OCI-LY1 (cell line): Measurements from ENCODE around the gene ACADL.

ENCODE experiments used
- EZH2 ChIP-seq: fragments of 200-600 bp; sonication (generic), shearing (Covaris generic); IDR thresholded peaks from 2 replicates; pipeline ENCODE4 v1.8.0; 2017; ENCODE audit warnings: borderline replicate concordance, mixed run types, mild to moderate bottlenecking, antibody characterized with exemption, low read length, moderate library complexity, mixed read lengths
- TF ChIP-seq, protein P1 (sequence below): fragments of 200-600 bp; sonication (generic), shearing (Covaris generic); IDR thresholded peaks from 2 replicates; pipeline ENCODE4 v1.5.1; 2017; ENCODE audit warnings: mild to moderate bottlenecking, antibody characterized with exemption, low read length, moderate library complexity, mixed read lengths

DNA sequence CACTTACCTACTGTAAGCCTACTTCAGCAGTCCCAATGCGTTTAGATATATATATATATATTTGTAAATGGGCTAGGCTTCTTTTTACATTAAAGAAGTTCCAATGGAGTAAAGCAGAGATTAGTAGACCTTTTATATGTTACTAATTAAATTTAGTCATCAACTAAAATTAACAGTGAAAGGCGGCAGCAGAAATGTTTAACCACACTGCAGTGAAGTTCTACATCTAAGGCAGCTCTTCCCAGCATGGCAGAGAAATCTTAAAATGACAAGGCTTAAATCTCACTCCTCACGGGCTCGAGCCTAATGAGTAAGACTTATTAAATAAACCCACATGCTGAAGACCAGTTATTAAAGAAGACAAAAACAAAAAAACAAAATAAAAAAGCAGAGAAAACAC, 34.9 kb downstream of the ACADL start:
- TF ChIP-seq, protein P1, sequence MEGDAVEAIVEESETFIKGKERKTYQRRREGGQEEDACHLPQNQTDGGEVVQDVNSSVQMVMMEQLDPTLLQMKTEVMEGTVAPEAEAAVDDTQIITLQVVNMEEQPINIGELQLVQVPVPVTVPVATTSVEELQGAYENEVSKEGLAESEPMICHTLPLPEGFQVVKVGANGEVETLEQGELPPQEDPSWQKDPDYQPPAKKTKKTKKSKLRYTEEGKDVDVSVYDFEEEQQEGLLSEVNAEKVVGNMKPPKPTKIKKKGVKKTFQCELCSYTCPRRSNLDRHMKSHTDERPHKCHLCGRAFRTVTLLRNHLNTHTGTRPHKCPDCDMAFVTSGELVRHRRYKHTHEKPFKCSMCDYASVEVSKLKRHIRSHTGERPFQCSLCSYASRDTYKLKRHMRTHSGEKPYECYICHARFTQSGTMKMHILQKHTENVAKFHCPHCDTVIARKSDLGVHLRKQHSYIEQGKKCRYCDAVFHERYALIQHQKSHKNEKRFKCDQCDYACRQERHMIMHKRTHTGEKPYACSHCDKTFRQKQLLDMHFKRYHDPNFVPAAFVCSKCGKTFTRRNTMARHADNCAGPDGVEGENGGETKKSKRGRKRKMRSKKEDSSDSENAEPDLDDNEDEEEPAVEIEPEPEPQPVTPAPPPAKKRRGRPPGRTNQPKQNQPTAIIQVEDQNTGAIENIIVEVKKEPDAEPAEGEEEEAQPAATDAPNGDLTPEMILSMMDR: no peak
- no peak for TF ChIP-seq EZH2
